Measurements from ENCODE around the gene NUP133.
A peak's percentile ranks its signal among the peaks of the same experiment; 100 is the strongest.
"Not testable (repeated sequence)": the region's sequence is repeated elsewhere in the genome, so short reads cannot be mapped to it uniquely, and the experiment has no call there.

The NUP133 gene

DNA sequence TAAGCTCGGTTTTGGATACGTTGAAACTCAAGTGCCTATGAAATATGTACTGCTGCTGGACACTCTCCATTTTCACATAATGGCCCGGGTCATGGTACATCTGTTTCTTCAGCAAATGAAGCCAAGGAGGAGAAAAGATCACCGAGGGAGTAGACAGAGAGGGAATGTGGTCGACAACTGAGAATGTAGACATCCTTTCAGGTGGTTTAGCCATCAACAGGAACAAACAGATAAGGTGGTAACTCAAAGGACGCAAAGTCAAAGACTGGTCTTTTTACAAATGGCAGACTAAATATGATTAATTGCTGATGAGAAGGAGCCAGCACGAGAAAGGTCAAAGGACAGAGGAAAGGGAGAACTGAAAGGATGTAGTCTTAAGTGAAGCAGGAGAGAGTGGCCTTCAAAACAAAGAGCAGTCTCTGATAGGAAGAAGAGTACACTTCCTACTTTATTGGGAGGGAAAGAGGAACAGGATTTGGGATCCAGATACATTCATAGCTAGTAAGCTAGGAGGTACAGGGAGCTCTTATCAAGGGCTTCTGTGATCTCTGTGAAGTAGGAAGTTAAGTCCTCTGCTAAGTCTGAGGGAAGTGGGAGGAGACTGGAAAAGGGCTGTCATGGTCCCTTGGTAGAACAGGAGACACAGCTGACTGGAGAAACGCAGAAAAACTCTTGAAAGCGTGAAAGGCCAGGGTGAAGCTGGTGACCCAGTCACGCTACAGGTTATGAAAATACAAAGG lies 28.3 kb downstream of the NUP133 start:
- Mint-ChIP-seq H3K4me1 (peaks cover 19% of the 10 kb centered on the region), H3K9me3 (no peaks in the 10 kb centered on the region), H3K4me3 (no peak overlapping the region), H3K36me3 (peaks cover 90% of the 10 kb centered on the region), H3K27ac (peak overlapping the region; percentile 26)
- peak; percentile 21 for ATAC-seq
- DNase-seq (ENCODE audit: low spot score in 2 of 2), result no peak

GRCh38 chr1:229478852-229479251 lies 29.3 kb downstream of the NUP133 start:
- peaks cover 90% of the 10 kb centered on the region for H3K36me3 Mint-ChIP-seq
- no peaks in the 10 kb centered on the region for H3K9me3 Mint-ChIP-seq
- H3K4me1 Mint-ChIP-seq, result peaks cover 19% of the 10 kb centered on the region
- H3K27ac Mint-ChIP-seq, result no peak overlapping the region
- H3K4me3 Mint-ChIP-seq, result no peak overlapping the region
- ATAC-seq, result peak; percentile 65
- DNase-seq (ENCODE audit: low spot score in 2 of 2), result no peak

- H3K4me1 Mint-ChIP-seq, result peaks cover 11% of the 10 kb centered on the region
- H3K4me3 Mint-ChIP-seq; ATAC-seq; H3K27ac Mint-ChIP-seq; DNase-seq (ENCODE audit: low spot score in 2 of 2); H3K9me3 Mint-ChIP-seq: not testable (repeated sequence)
- peaks cover 81% of the 10 kb centered on the region for H3K36me3 Mint-ChIP-seq
Observed at GRCh38 chr1:229475859-229476258, 32.3 kb downstream of the NUP133 start.

DNA sequence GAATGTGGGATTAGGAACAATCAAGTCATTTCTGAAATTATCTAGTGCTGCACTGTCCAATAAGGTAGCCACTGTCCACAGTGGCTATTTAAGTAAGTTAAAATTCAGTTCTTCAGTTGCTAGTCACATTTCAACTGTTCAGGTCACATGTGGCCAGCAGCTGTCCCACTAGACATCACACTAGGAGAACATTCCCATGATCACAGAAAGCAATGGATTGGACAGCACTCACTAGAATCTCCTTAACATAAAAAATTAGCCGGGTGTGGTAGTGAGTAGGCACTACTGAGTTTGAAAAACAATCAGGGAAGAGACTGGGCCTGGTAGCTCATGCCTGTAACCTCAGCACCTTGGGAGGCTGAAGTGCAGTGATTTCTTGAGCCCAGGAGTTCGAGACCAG lies 33.6 kb downstream of the NUP133 start:
- ATAC-seq (no peak), DNase-seq (ENCODE audit: low spot score in 2 of 2) (no peak)
- no peaks in the 10 kb centered on the region for H3K9me3 Mint-ChIP-seq
- H3K4me3 Mint-ChIP-seq, result no peak overlapping the region
- no peak overlapping the region for H3K27ac Mint-ChIP-seq
- H3K4me1 Mint-ChIP-seq, result peaks cover 4% of the 10 kb centered on the region
- H3K36me3 Mint-ChIP-seq, result peaks cover 81% of the 10 kb centered on the region

GRCh38 chr1:229471175-229471574 lies 37.0 kb downstream of the NUP133 start:
- no peaks in the 10 kb centered on the region for H3K4me1 Mint-ChIP-seq
- H3K9me3 Mint-ChIP-seq, result no peaks in the 10 kb centered on the region
- DNase-seq (ENCODE audit: low spot score in 2 of 2) (no peak), ATAC-seq (no peak)
- peaks cover 92% of the 10 kb centered on the region for H3K36me3 Mint-ChIP-seq
- no peak overlapping the region for H3K27ac Mint-ChIP-seq
- no peak overlapping the region for H3K4me3 Mint-ChIP-seq

- H3K36me3 Mint-ChIP-seq, result peaks cover 92% of the 10 kb centered on the region
- ATAC-seq, result no peak
- H3K4me1 Mint-ChIP-seq, result no peaks in the 10 kb centered on the region
- no peak overlapping the region for H3K27ac Mint-ChIP-seq
- no peaks in the 10 kb centered on the region for H3K9me3 Mint-ChIP-seq
- DNase-seq (ENCODE audit: low spot score in 2 of 2), result no peak
- no peak overlapping the region for H3K4me3 Mint-ChIP-seq
Observed at GRCh38 chr1:229470406-229471043, 37.6 kb downstream of the NUP133 start.

DNA sequence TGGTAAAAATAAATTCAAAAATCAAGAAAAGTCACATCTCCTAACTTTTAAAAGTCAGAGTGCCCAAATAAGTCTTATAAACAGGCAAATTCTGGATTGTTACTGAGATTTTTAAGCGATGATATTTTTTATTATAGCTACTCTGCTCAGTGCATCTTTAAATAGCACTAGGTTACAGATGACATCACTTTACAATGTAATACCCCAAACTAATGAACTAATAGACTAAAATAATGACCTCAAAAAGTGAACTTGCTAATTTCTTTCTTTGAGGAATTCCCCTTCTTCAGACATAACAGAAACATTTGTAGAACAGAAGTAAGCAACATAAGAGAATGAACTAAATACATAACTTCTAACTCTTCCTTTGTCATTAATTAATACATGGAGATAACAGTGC lies 41.3 kb downstream of the NUP133 start:
- no peak for ATAC-seq
- no peak overlapping the region for H3K27ac Mint-ChIP-seq
- peaks cover 98% of the 10 kb centered on the region for H3K36me3 Mint-ChIP-seq
- H3K9me3 Mint-ChIP-seq, result no peaks in the 10 kb centered on the region
- H3K4me3 Mint-ChIP-seq, result no peak overlapping the region
- DNase-seq (ENCODE audit: low spot score in 2 of 2), result no peak
- H3K4me1 Mint-ChIP-seq, result no peaks in the 10 kb centered on the region

- Mint-ChIP-seq H3K27ac (no peak overlapping the region), H3K9me3 (no peaks in the 10 kb centered on the region), H3K36me3 (peaks cover 100% of the 10 kb centered on the region), H3K4me1 (no peaks in the 10 kb centered on the region), H3K4me3 (no peak overlapping the region)
- ATAC-seq (no peak), DNase-seq (ENCODE audit: low spot score in 2 of 2) (no peak)
Observed at GRCh38 chr1:229464672-229465071, 43.5 kb downstream of the NUP133 start.

- Mint-ChIP-seq H3K36me3 (peaks cover 98% of the 10 kb centered on the region), H3K4me3 (no peak overlapping the region), H3K9me3 (no peaks in the 10 kb centered on the region), H3K27ac (no peak overlapping the region), H3K4me1 (no peaks in the 10 kb centered on the region)
- DNase-seq (ENCODE audit: low spot score in 2 of 2), result no peak
- ATAC-seq, result no peak
Observed at GRCh38 chr1:229461032-229461668, 47.0 kb downstream of the NUP133 start.

DNA sequence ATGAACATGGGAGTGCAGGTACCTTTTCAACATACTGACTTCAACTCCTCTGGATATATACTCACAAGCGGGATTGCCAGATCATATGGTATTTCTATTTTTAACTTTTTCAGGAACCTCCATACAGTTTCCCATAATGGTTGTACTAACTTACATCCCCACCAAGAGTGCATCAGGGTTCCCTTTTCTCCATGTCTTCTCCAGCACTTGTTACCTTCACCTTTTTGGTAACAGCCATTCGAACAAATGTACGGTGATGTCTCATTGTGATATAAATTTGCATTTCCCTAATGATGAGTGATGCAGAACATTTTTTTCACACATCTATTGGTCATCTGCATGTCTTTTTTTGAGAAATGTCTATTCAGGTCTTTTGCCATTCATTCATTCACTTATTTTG lies 48.3 kb downstream of the NUP133 start:
- Mint-ChIP-seq H3K4me1 (no peaks in the 10 kb centered on the region), H3K27ac (no peak overlapping the region), H3K9me3 (no peaks in the 10 kb centered on the region), H3K36me3 (peaks cover 94% of the 10 kb centered on the region), H3K4me3 (no peak overlapping the region)
- DNase-seq (ENCODE audit: low spot score in 2 of 2) (no peak), ATAC-seq (no peak)

DNA sequence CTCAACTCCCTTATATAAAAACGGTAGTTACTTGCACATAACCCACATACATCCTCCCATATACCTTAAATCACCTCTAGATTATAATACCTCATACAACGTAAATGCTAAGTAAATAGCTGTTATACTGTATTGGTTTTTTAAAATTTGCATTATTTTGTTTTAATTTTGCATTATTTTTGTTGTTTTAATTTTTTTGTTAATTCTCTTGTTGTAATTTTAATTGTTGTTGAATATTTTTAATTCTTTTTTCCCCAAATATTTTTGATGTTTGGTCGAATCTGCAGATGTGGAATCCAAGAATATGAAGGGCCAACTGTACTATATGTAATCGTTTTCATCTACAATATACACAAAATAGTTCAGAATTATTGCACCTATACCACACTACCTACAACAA lies 50.7 kb downstream of the NUP133 start:
- Mint-ChIP-seq H3K36me3 (peaks cover 84% of the 10 kb centered on the region), H3K27ac (no peak overlapping the region), H3K4me1 (no peaks in the 10 kb centered on the region), H3K9me3 (no peaks in the 10 kb centered on the region), H3K4me3 (no peak overlapping the region)
- ATAC-seq, result no peak
- DNase-seq (ENCODE audit: low spot score in 2 of 2), result no peak

- Mint-ChIP-seq H3K4me1 (no peaks in the 10 kb centered on the region), H3K36me3 (peaks cover 84% of the 10 kb centered on the region), H3K27ac (no peak overlapping the region), H3K4me3 (no peak overlapping the region), H3K9me3 (no peaks in the 10 kb centered on the region)
- ATAC-seq, result no peak
- no peak for DNase-seq (ENCODE audit: low spot score in 2 of 2)
Observed at GRCh38 chr1:229456016-229456415, 52.1 kb downstream of the NUP133 start.

DNA sequence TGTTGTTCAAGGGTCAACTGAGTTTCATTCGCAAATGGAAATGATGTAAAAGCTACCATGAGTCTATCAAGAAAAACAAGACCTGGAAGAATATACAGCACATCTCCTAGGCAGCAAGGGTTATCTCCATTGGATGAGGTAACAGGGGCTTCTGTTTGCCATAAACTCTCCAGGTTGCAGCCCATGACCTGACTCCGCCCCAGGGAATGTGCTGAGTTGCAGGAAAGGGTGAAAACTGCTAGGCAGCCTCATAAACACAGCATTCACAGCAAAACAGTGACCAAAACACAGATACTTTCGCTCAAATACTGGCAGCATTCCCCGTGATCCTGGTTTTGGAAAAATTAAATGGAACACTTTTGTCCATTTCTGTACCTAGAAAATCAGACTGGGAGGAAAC lies 54.1 kb downstream of the NUP133 start:
- peaks cover 84% of the 10 kb centered on the region for H3K36me3 Mint-ChIP-seq
- no peaks in the 10 kb centered on the region for H3K9me3 Mint-ChIP-seq
- H3K4me1 Mint-ChIP-seq, result no peaks in the 10 kb centered on the region
- DNase-seq (ENCODE audit: low spot score in 2 of 2) (no peak), ATAC-seq (no peak)
- H3K4me3 Mint-ChIP-seq, result no peak overlapping the region
- H3K27ac Mint-ChIP-seq, result no peak overlapping the region

DNA sequence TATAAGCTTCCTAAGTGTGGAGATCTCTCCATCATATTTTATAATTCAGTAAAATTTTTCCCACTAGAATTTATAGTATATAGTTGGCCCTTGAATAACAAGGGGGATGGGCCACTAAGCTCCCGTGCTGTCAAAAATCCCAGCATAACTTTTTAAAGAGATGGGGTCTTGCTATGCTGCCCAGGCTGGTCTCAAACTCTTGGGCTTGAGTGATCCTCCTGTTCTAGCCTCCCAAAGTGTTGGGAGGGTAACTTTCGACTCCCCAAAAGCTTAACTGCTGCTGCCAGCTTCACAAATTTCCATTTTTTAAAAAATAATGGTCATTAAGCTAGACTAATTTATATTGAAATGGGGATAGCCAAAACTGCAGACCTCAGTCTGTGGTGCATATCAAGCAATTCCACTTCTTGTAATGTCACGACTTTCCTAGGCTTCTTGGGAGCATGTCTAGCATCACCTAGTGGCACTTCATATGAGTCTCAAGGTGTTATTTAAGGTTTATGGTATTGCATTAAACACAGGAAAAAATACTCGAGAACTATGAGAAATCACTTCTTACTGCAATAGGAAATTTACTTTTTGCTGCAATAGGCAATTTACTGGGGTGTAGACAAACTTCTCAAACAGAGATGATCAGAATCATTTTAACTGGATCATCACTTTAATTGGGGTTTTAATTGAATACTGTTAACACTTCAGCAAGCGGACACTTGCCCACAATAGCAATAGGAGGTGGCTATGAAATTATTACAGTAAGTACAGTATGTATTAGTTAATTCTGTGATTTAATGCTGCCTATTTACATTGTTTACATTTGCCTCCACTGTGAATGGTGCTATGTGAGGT lies 55.0 kb downstream of the NUP133 start:
- H3K27ac Mint-ChIP-seq, result no peak overlapping the region
- DNase-seq (ENCODE audit: low spot score in 2 of 2) (no peak), ATAC-seq (no peak)
- peaks cover 84% of the 10 kb centered on the region for H3K36me3 Mint-ChIP-seq
- H3K4me1 Mint-ChIP-seq, result no peaks in the 10 kb centered on the region
- H3K4me3 Mint-ChIP-seq, result no peak overlapping the region
- no peaks in the 10 kb centered on the region for H3K9me3 Mint-ChIP-seq

- ATAC-seq (no peak), DNase-seq (ENCODE audit: low spot score in 2 of 2) (no peak)
- Mint-ChIP-seq H3K36me3 (peaks cover 90% of the 10 kb centered on the region), H3K27ac (no peak overlapping the region), H3K4me1 (no peaks in the 10 kb centered on the region), H3K9me3 (no peaks in the 10 kb centered on the region), H3K4me3 (no peak overlapping the region)
Observed at GRCh38 chr1:229448845-229449244, 59.3 kb downstream of the NUP133 start.

Measured in stimulated activated effector memory CD8-positive, alpha-beta T cell treated with anti-CD3 and anti-CD28 coated beads, Interleukin-12 subunit alpha, Interleukin-12 subunit beta, amount 100 ng/mL, for 72 hours (primary cell).